Measurements from ENCODE around the gene CBX6.
"Not testable (repeated sequence)": the region's sequence is repeated elsewhere in the genome, so short reads cannot be mapped to it uniquely, and the experiment has no call there.

CBX6 gene

DNA sequence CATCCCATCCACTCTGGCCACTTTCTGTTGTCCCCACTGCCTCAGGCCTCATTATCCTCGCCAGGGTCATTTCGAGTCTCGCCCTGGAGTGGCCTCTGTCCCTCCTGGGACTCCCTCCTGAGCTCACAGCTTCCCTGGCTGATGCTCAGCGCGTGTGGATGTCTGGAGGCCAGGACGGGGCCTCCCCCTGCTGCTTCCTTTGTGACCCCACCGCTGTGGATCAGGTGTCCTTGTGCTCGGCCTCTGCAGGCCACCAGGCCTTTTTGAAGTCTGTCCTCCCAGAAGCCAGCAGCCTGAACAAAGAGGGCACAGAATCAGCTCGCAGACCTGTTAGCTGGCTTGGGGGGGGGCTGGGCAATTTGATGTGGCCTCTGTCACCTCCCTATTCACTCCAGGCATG is 13.5 kb downstream of the CBX6 start:
- Histone ChIP-seq H3K4me1 (ENCODE audit: insufficient read depth, poor library complexity, severe bottlenecking) (no peaks in the 10 kb centered on the region), H3K4me3 (ENCODE audit: severe bottlenecking) (no peak overlapping the region), H3K36me3 (ENCODE audit: low read depth) (no peaks in the 10 kb centered on the region), H3K27ac (ENCODE audit: poor library complexity, severe bottlenecking) (no peak overlapping the region), H3K27me3 (ENCODE audit: insufficient read depth, poor library complexity, severe bottlenecking) (no peaks in the 10 kb centered on the region), H3K9me3 (ENCODE audit: severe bottlenecking) (no peaks in the 10 kb centered on the region)
- DNase-seq (ENCODE audit: low spot score): no peak
- no peak for ATAC-seq (ENCODE audit: low read depth)
- TF ChIP-seq CTCF (IDR thresholded peaks at IDR 0.05; ENCODE audit: poor library complexity, severe bottlenecking): no peak

GRCh38 chr22:38854476-38854875 is 17.5 kb downstream of the CBX6 start:
- not testable (repeated sequence) for H3K4me3 ChIP-seq (ENCODE audit: severe bottlenecking); H3K36me3 ChIP-seq (ENCODE audit: low read depth); DNase-seq (ENCODE audit: low spot score); H3K4me1 ChIP-seq (ENCODE audit: insufficient read depth, poor library complexity, severe bottlenecking); H3K27ac ChIP-seq (ENCODE audit: poor library complexity, severe bottlenecking); H3K9me3 ChIP-seq (ENCODE audit: severe bottlenecking); H3K27me3 ChIP-seq (ENCODE audit: insufficient read depth, poor library complexity, severe bottlenecking); ATAC-seq (ENCODE audit: low read depth)

DNA sequence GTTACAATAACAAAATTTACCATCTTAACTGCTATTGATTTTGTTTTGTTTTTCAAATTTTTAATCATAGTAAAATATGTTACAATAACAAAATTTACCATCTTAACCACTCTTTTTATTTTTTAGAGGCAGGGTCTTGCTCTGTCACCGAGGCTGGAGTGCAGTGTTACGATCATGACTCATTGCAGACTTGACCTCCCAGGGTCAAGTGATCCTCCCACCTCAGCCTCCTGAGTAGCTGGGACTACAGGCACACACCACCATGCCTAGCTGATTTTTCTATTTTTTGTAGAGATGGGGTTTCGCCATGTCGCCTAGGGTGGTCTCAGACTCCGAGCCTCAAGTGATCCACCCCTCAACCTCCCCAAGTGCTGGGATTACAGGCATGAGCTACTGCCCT is 18.1 kb downstream of the CBX6 start:
- H3K27ac ChIP-seq (ENCODE audit: poor library complexity, severe bottlenecking); H3K4me1 ChIP-seq (ENCODE audit: insufficient read depth, poor library complexity, severe bottlenecking); H3K9me3 ChIP-seq (ENCODE audit: severe bottlenecking); H3K36me3 ChIP-seq (ENCODE audit: low read depth); ATAC-seq (ENCODE audit: low read depth); DNase-seq (ENCODE audit: low spot score); H3K27me3 ChIP-seq (ENCODE audit: insufficient read depth, poor library complexity, severe bottlenecking); H3K4me3 ChIP-seq (ENCODE audit: severe bottlenecking): not testable (repeated sequence)

- Histone ChIP-seq H3K4me1 (ENCODE audit: insufficient read depth, poor library complexity, severe bottlenecking) (peaks cover 6% of the 10 kb centered on the region), H3K36me3 (ENCODE audit: low read depth) (no peaks in the 10 kb centered on the region), H3K9me3 (ENCODE audit: severe bottlenecking) (no peaks in the 10 kb centered on the region), H3K4me3 (ENCODE audit: severe bottlenecking) (no peak overlapping the region), H3K27ac (ENCODE audit: poor library complexity, severe bottlenecking) (no peak overlapping the region), H3K27me3 (ENCODE audit: insufficient read depth, poor library complexity, severe bottlenecking) (no peaks in the 10 kb centered on the region)
- TF ChIP-seq CTCF (IDR thresholded peaks at IDR 0.05; ENCODE audit: poor library complexity, severe bottlenecking): no peak
- no peak for ATAC-seq (ENCODE audit: low read depth)
- no peak for DNase-seq (ENCODE audit: low spot score)
These were observed 18.8 kb downstream of the CBX6 start for GRCh38 chr22:38853196-38853651.

DNA sequence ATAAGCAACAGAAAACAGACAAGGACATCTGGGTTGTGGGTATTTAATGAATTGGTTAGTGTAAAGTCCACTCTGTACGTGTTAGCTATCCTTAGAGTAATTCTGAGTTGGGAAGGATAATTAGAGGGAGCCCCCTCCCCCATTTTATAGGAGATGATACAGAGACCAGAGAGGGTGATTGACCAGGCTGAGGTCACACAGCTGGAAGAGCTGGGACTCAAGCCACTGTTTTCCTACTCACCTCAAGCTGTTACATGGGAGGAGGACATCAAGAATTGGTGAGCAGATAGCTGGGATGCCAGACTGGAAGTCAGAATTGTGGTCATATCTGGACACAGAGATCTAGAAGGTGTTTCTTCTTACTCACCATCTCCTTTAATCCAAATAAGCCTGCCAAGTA is 19.5 kb downstream of the CBX6 start:
- no peak for DNase-seq (ENCODE audit: low spot score)
- Histone ChIP-seq H3K27ac (ENCODE audit: poor library complexity, severe bottlenecking) (no peak overlapping the region), H3K4me3 (ENCODE audit: severe bottlenecking) (no peak overlapping the region), H3K27me3 (ENCODE audit: insufficient read depth, poor library complexity, severe bottlenecking) (no peaks in the 10 kb centered on the region), H3K9me3 (ENCODE audit: severe bottlenecking) (no peaks in the 10 kb centered on the region), H3K4me1 (ENCODE audit: insufficient read depth, poor library complexity, severe bottlenecking) (peaks cover 6% of the 10 kb centered on the region), H3K36me3 (ENCODE audit: low read depth) (no peaks in the 10 kb centered on the region)
- ATAC-seq (ENCODE audit: low read depth): no peak
- no peak for TF ChIP-seq CTCF (IDR thresholded peaks at IDR 0.05; ENCODE audit: poor library complexity, severe bottlenecking)

DNA sequence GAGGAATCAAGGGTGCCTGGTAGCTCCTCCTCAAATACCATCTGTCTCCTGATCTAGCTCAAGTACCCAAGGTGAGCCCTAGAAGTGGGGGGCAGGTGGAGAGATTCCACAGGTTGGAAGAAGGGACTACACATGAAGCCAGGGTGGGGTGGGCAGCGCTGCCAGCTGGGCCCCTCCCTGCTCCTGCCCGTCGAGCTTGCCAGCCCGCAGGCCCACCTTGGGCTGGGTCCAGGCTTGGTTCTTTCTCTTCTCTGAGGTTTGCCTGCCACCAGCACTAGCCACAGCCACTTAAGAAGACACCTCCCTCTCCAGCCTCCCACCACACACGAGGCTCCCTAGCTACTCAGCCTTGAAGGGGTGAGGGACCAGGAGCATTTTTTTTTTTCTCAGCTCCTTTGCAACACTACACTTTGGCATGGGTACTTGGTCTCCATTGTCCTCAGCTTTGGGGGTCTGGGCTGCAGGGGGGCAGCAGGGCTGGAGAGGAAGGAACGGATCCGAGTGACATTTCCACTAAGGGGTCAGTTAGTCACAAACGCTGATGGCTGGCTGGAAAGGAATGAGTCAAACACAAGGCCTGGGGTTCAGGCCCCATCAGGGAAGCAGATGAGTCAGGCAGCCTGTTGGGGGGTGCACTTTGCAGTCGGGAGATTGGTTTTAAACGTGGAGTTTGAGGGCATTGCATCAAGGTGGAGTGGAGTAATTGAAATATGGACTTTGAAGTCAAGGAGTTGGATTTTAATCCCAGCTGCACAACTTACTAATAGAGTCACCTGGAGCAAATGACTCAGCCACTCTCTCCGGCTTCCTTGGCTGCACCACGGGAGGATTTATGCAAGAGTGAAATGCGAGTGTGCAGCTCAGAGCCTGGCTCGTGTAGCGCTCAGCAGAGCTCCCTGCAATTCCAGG is 20.8 kb downstream of the CBX6 start:
- Histone ChIP-seq H3K36me3 (ENCODE audit: low read depth) (no peaks in the 10 kb centered on the region), H3K4me3 (ENCODE audit: severe bottlenecking) (no peak overlapping the region), H3K9me3 (ENCODE audit: severe bottlenecking) (no peaks in the 10 kb centered on the region), H3K27me3 (ENCODE audit: insufficient read depth, poor library complexity, severe bottlenecking) (no peaks in the 10 kb centered on the region), H3K4me1 (ENCODE audit: insufficient read depth, poor library complexity, severe bottlenecking) (peaks cover 6% of the 10 kb centered on the region), H3K27ac (ENCODE audit: poor library complexity, severe bottlenecking) (no peak overlapping the region)
- no peak for TF ChIP-seq CTCF (IDR thresholded peaks at IDR 0.05; ENCODE audit: poor library complexity, severe bottlenecking)
- DNase-seq (ENCODE audit: low spot score) (no peak), ATAC-seq (ENCODE audit: low read depth) (peak; percentile 90)
